Trophoblast cell (in vitro differentiated cells and primary cell): ENCODE results near the gene COL5A3.

Source experiments
- DNase-seq, 2 donors: peaks; one replicate each; pipeline ENCODE4 v3.0.0-alpha.2; 2016
- H2AFZ ChIP-seq: 2 replicates; pipeline ENCODE4 v1.6.1; 2013; ENCODE audit warnings: low read length, moderate library complexity, mild to moderate bottlenecking; ENCODE audit not compliant: insufficient read depth, poor library complexity
- H2AK5ac ChIP-seq: 2 replicates; pipeline ENCODE4 v1.6.1; 2013; ENCODE audit warnings: mild to moderate bottlenecking, low read length
- H2BK120ac ChIP-seq: 2 replicates; pipeline ENCODE4 v1.6.1; 2013; ENCODE audit warnings: low read length, mild to moderate bottlenecking, moderate library complexity; ENCODE audit not compliant: insufficient read depth, poor library complexity
- H2BK12ac ChIP-seq: 2 replicates; pipeline ENCODE4 v1.6.1; 2013; ENCODE audit warnings: mild to moderate bottlenecking, low read length, moderate library complexity
- H2BK5ac ChIP-seq: 2 replicates; pipeline ENCODE4 v1.6.1; 2013; ENCODE audit warnings: low read length, low read depth, moderate library complexity, mild to moderate bottlenecking; ENCODE audit not compliant: poor library complexity
- H3K14ac ChIP-seq: 2 replicates; pipeline ENCODE4 v1.6.1; 2013; ENCODE audit warnings: mild to moderate bottlenecking, low read length
- H3K18ac ChIP-seq: 2 replicates; pipeline ENCODE4 v1.6.1; 2013; ENCODE audit warnings: mild to moderate bottlenecking, low read length
- H3K23ac ChIP-seq: 2 replicates; pipeline ENCODE4 v1.6.1; 2013; ENCODE audit warnings: low read length
- H3K27ac ChIP-seq: 2 replicates; pipeline ENCODE4 v1.5.1; 2013; ENCODE audit warnings: low read depth, mild to moderate bottlenecking, inconsistent platforms, low read length, moderate library complexity
- H3K27me3 ChIP-seq: 2 replicates; pipeline ENCODE4 v1.6.1; 2013; ENCODE audit warnings: inconsistent platforms, mild to moderate bottlenecking, low read length, moderate library complexity; ENCODE audit not compliant: insufficient read depth
- H3K36me3 ChIP-seq, 2 experiments: 1 replicate in 1 of 2; 2 replicates in 1 of 2; pipeline ENCODE4 v1.6.1; 2013; ENCODE audit warnings: low read length in 2 of 2, mild to moderate bottlenecking in 2 of 2, moderate library complexity in 1 of 2; ENCODE audit not compliant: insufficient read depth in 2 of 2, control insufficient read depth in 1 of 2
- H3K4ac ChIP-seq: 2 replicates; pipeline ENCODE4 v1.6.1; 2013; ENCODE audit warnings: low read depth, mild to moderate bottlenecking, low read length, moderate library complexity
- H3K4me1 ChIP-seq, 2 experiments: 1 replicate in 1 of 2; 2 replicates in 1 of 2; pipeline ENCODE4 v1.6.1; 2013; ENCODE audit warnings: low read length in 2 of 2, mild to moderate bottlenecking in 2 of 2, moderate library complexity in 1 of 2; ENCODE audit not compliant: insufficient read depth in 2 of 2, control insufficient read depth in 1 of 2
- H3K4me2 ChIP-seq: 2 replicates; pipeline ENCODE4 v1.6.1; 2013; ENCODE audit warnings: inconsistent platforms, mild to moderate bottlenecking, low read length, moderate library complexity
- H3K4me3 ChIP-seq: 2 replicates; pipeline ENCODE4 v1.5.1; 2013; ENCODE audit warnings: mild to moderate bottlenecking, low read depth, low read length, inconsistent platforms
- H3K79me1 ChIP-seq: one replicate; pipeline ENCODE4 v1.6.1; 2013; ENCODE audit warnings: low read length
- H3K79me2 ChIP-seq: 2 replicates; pipeline ENCODE4 v1.6.1; 2013; ENCODE audit warnings: low read length, mild to moderate bottlenecking; ENCODE audit not compliant: control insufficient read depth, insufficient read depth, poor library complexity
- H3K9ac ChIP-seq: 2 replicates; pipeline ENCODE4 v1.6.1; 2013; ENCODE audit warnings: mild to moderate bottlenecking, low read length
- H3K9me3 ChIP-seq: 2 replicates; pipeline ENCODE4 v1.6.1; 2013; ENCODE audit warnings: low read depth, mild to moderate bottlenecking, control low read depth, inconsistent platforms, low read length; ENCODE audit not compliant: insufficient read depth
- H4K12ac ChIP-seq: 2 replicates; pipeline ENCODE4 v1.6.1; 2013; ENCODE audit warnings: low read depth, mild to moderate bottlenecking, low read length, moderate library complexity
- H4K8ac ChIP-seq: 2 replicates; pipeline ENCODE4 v1.6.1; 2013; ENCODE audit warnings: low read depth, mild to moderate bottlenecking, low read length, moderate library complexity
- H4K91ac ChIP-seq: one replicate; pipeline ENCODE4 v1.6.1; 2013; ENCODE audit warnings: low read depth, mild to moderate bottlenecking, low read length, moderate library complexity
- WGBS: extraction: QIAGEN DNeasy Blood & Tissue Kit; methylation state at CpG from one replicate; pipeline ENCODE4 v1.1.7; 2013; ENCODE audit warnings: missing lambda C conversion rate; ENCODE audit not compliant: insufficient read length, insufficient coverage; ENCODE audit errors: extremely low coverage; 5-methylcytosine and 5-hydroxymethylcytosine counted together

COL5A3 gene

GRCh38 chr19:10019246-10019645 is 8.9 kb upstream of the COL5A3 start:
- H3K79me2 ChIP-seq, result no peaks in the 10 kb centered on the region

DNA sequence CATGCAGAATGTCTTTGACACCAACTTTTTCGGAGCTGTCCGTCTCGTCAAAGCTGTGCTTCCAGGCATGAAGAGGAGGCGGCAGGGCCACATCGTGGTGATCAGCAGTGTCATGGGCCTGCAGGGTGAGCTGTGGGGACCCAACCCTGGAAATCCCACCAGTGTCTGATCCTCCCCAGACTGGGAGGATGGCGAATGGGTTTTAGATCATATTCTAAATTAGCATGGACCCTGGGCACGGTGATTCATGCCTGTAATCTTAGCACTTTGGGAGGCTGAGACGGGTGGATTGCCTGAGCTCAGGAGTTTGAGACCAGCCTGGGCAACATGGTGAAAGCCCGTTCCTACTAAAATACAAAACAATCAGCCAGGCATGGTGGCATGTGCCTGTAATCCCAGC is 8.5 kb upstream of the COL5A3 start:
- Histone ChIP-seq H3K4ac (no peak overlapping the region), H4K12ac (no peak overlapping the region), H3K9me3 (no peaks in the 10 kb centered on the region), H2BK5ac (no peak overlapping the region), H3K4me3 (no peak overlapping the region), H3K79me2 (no peaks in the 10 kb centered on the region), H3K79me1 (no peaks in the 10 kb centered on the region), H3K14ac (no peak overlapping the region), H3K27me3 (no peaks in the 10 kb centered on the region), H3K36me3 (no peaks in the 10 kb centered on the region), H3K23ac (no peak overlapping the region), H3K4me2 (no peak overlapping the region), H4K8ac (no peak overlapping the region), H4K91ac (no peak overlapping the region), H2AFZ (no peak overlapping the region), H2AK5ac (no peak overlapping the region), H3K18ac (no peak overlapping the region), H2BK120ac (no peak overlapping the region), H3K9ac (no peak overlapping the region), H3K27ac (no peak overlapping the region), H2BK12ac (no peak overlapping the region), H3K4me1 (no peaks in the 10 kb centered on the region)
- no peak for DNase-seq
- no CpG with 5 or more reads among the region's 9 CpGs for WGBS

More at GRCh38 chr19:10019246-10019645, 8.9 kb upstream of the COL5A3 start:
- no peak overlapping the region for H3K18ac ChIP-seq
- no peak overlapping the region for H3K27ac ChIP-seq
- no peak overlapping the region for H2BK5ac ChIP-seq
- no peak overlapping the region for H3K9ac ChIP-seq
- no peaks in the 10 kb centered on the region for H3K4me1 ChIP-seq
- no peak overlapping the region for H3K23ac ChIP-seq
- no peak overlapping the region for H2AK5ac ChIP-seq
- no peak overlapping the region for H2BK120ac ChIP-seq
- H3K4me2 ChIP-seq, result no peak overlapping the region
- no peak for DNase-seq
- H3K36me3 ChIP-seq, result no peaks in the 10 kb centered on the region
- no peak overlapping the region for H3K4me3 ChIP-seq
- no peak overlapping the region for H2BK12ac ChIP-seq
- H3K4ac ChIP-seq, result no peak overlapping the region
- no peak overlapping the region for H4K8ac ChIP-seq
- no peaks in the 10 kb centered on the region for H3K27me3 ChIP-seq
- H3K14ac ChIP-seq, result no peak overlapping the region
- no peak overlapping the region for H4K91ac ChIP-seq
- no peaks in the 10 kb centered on the region for H3K79me1 ChIP-seq
- H4K12ac ChIP-seq, result no peak overlapping the region
- whole genome bisulfite sequencing, result no CpG with 5 or more reads among the region's 5 CpGs
- no peak overlapping the region for H2AFZ ChIP-seq
- H3K9me3 ChIP-seq, result no peaks in the 10 kb centered on the region

GRCh38 chr19:10018263-10018662 is 8.0 kb upstream of the COL5A3 start:
- Histone ChIP-seq H3K23ac (no peak overlapping the region), H4K8ac (no peak overlapping the region), H4K91ac (no peak overlapping the region), H3K9me3 (no peaks in the 10 kb centered on the region), H2BK120ac (no peak overlapping the region), H2BK12ac (no peak overlapping the region), H3K27me3 (no peaks in the 10 kb centered on the region), H2AK5ac (no peak overlapping the region), H3K4me1 (no peaks in the 10 kb centered on the region), H3K79me2 (no peaks in the 10 kb centered on the region), H3K36me3 (no peaks in the 10 kb centered on the region), H3K27ac (no peak overlapping the region), H4K12ac (no peak overlapping the region), H3K79me1 (no peaks in the 10 kb centered on the region), H3K9ac (no peak overlapping the region), H3K4me2 (no peak overlapping the region), H2BK5ac (no peak overlapping the region), H3K18ac (no peak overlapping the region), H3K14ac (no peak overlapping the region), H3K4ac (no peak overlapping the region), H3K4me3 (no peak overlapping the region), H2AFZ (no peak overlapping the region)
- WGBS, result no CpG with 5 or more reads among the region's 3 CpGs
- no peak for DNase-seq

DNA sequence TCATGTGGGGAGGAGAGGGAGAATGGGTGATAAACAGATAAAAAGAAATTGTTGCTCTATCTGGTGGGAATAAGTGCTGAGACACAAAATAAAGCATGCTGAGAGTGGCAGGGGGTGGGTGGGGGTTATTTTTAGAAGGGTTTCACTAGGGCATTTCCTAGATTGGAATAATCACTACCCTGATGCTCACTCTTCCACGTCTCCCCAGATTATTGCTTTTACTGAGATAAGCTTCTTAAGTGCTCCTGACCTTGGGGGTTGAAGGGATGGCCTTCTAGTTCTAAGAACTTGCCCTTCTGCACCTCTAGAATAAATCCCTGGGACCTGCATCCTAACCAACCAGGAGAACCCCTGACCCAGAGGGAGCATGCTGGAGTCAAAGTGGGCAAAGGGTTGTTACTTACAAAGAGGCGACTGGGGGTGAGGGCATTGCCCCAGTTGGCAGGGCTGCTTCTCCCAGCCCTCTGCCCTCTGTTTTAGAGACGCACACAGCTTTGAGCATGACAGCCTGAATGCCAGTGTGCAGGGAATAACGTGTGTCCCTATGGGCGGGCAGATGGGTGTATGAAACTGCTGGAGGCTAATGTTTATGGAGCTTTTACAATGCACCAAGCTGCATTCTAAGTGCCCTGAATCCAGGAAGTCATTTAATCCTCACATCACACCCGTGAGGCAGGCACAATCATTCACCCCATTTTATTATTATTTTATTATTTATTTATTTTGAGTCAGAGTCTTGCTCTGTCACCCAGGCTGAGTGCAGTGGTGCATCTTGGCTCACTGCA is 3.7 kb upstream of the COL5A3 start:
- DNase-seq, result no peak
- Histone ChIP-seq H3K23ac (no peak overlapping the region), H3K79me1 (no peaks in the 10 kb centered on the region)

More for the DNA sequence above, 3.7 kb upstream of the COL5A3 start:
- Histone ChIP-seq H3K4me3 (no peak overlapping the region), H2AK5ac (no peak overlapping the region), H3K18ac (no peak overlapping the region), H3K9ac (no peak overlapping the region), H2BK5ac (no peak overlapping the region), H3K27me3 (peaks cover 24% of the 10 kb centered on the region), H3K4ac (no peak overlapping the region), H3K14ac (no peak overlapping the region), H3K79me2 (no peaks in the 10 kb centered on the region), H4K12ac (no peak overlapping the region), H2BK120ac (no peak overlapping the region), H3K36me3 (no peaks in the 10 kb centered on the region), H3K27ac (no peak overlapping the region), H2AFZ (no peak overlapping the region), H2BK12ac (no peak overlapping the region), H4K8ac (no peak overlapping the region), H3K4me1 (peaks cover 0 to 3% of the 10 kb centered on the region in 2 experiments), H3K9me3 (no peaks in the 10 kb centered on the region), H3K4me2 (no peak overlapping the region), H4K91ac (no peak overlapping the region)
- no CpG with 5 or more reads among the region's 6 CpGs for WGBS
